Colonic mucosa (tissue), 4 donors: Measurements from ENCODE around the gene TSPAN12. TPM values are rescaled to one million over a fixed set of nuclear protein-coding genes. Genes with fewer than 3 reads are reported as not detected.

Experiments used
- DNase-seq: peaks from one replicate; pipeline ENCODE4 v3.0.0-alpha.2; 2020
- H3K27ac ChIP-seq: fragments of 200-600 bp; one replicate; pipeline ENCODE4 v1.8.0; 2021
- H3K27me3 ChIP-seq: fragments of 200-600 bp; one replicate; pipeline ENCODE4 v1.8.0; 2021
- H3K36me3 ChIP-seq: fragments of 200-600 bp; one replicate; pipeline ENCODE4 v1.8.0; 2021
- H3K4me1 ChIP-seq: fragments of 200-600 bp; one replicate; pipeline ENCODE4 v1.8.0; 2021; ENCODE audit warnings: mild to moderate bottlenecking
- H3K4me3 ChIP-seq: fragments of 200-600 bp; one replicate; pipeline ENCODE4 v1.8.0; 2021
- H3K9ac ChIP-seq, 2 donors: one replicate each; pipeline ENCODE4 v1.7.0; 2013; ENCODE audit warnings: control low read depth in 2 of 2, low read depth in 2 of 2, low read length in 2 of 2
- H3K9me3 ChIP-seq: fragments of 200-600 bp; one replicate; pipeline ENCODE4 v1.8.0; 2021
- CTCF ChIP-seq: fragments of 200-600 bp; IDR thresholded peaks from one replicate; pipeline ENCODE4 v1.8.0; 2022; ENCODE audit warnings: antibody characterized with exemption, mild to moderate bottlenecking
- intact Hi-C: fragments of 100-400 bp; cut with DNase I; formaldehyde crosslinking; loops from one replicate; pipeline ENCODE4 v1.14.1; 2022
- total RNA-seq, 2 donors: library from RNA; stranded (reverse); fragmentation: NEBNext Ultra II Directional in 1 of 2; extraction: Animal tissue kit (Norgen Biotek cat#: 25700) in 1 of 2; gene quantifications; one replicate each; pipeline ENCODE4 v1.2.1, GENCODE V29; 2021
- donor health status: healthy.
- donor health status: DM: no; HTN: no; CAD: no.
- donor health status: DM: no; HTN: no; CAD: no.

Gene TSPAN12
- total RNA-seq, 2 donors from 2014 or later: 22.0 to 38.7 TPM

DNA sequence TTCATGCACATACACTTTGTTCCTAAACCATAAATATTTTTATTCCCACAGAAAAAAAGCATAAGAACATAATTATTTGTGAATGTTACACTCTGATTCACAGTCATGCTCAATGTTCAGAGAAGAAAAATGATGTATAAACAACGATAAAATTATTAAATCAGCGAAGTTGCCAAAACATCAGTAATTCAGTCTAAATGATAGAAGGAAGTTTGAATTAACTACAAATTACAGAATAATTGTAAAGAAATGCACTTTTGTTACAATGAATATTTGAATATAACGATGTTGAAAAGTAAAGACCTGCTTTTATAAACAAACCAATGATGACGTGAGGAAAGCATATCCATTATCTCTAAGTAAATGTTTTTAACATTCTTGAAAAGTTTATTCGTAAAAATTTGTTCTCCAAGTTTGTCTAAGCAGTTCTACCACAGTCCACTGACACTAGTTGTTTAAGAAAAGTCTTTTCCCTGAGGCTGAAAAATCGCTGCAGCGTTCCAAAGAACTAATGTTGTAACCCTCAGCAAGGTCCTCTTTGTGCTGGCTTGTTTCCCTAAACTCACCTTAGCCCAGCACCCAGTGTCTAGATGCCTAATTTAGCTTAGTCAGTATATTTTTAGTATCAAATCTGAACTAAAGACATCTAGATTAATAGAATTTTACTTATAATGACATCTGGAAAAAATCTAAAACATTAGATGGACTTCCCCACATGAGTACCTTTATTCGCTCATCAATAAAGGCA lies 30.4 kb downstream of the TSPAN12 start:
- Histone ChIP-seq H3K4me3 (no peak overlapping the region), H3K36me3 (no peaks in the 10 kb centered on the region), H3K27me3 (no peaks in the 10 kb centered on the region), H3K9me3 (no peaks in the 10 kb centered on the region), H3K4me1 (no peaks in the 10 kb centered on the region), H3K9ac (no peak overlapping the region), H3K27ac (no peak overlapping the region)
- no peak for DNase-seq
- no peak for TF ChIP-seq CTCF
- intact Hi-C loops: no loop called here

GRCh38 chr7:120825576-120825975 lies 32.4 kb downstream of the TSPAN12 start:
- no peak for DNase-seq
- Histone ChIP-seq H3K36me3 (no peaks in the 10 kb centered on the region), H3K4me1 (no peaks in the 10 kb centered on the region), H3K9ac (no peak overlapping the region), H3K9me3 (no peaks in the 10 kb centered on the region), H3K27ac (no peak overlapping the region), H3K4me3 (no peak overlapping the region), H3K27me3 (no peaks in the 10 kb centered on the region)
- no peak for TF ChIP-seq CTCF
- intact Hi-C loops: no loop called here

DNA sequence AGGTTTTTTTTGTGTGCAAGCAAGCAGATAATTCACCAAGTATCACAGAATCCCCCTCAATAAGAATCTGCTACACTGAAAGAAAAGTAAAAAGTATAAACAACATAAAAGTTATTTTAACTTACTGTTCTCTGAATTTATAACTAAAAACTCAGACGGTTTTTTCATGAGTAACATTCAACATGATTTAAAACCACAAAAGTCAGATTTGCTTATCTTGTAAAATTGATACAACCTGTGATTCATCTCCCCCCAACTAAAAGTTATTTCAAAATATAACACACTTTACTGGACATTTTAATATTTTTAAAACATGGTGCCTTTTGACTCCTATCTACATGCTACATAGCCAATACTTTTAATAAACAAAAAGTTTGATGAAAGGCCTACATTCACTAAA lies 32.8 kb downstream of the TSPAN12 start:
- H3K36me3 ChIP-seq: no peaks in the 10 kb centered on the region
- no peak overlapping the region for H3K27ac ChIP-seq
- H3K4me1 ChIP-seq: no peaks in the 10 kb centered on the region
- no peak overlapping the region for H3K4me3 ChIP-seq
- DNase-seq: no peak
- no peaks in the 10 kb centered on the region for H3K9me3 ChIP-seq
- no peak overlapping the region for H3K9ac ChIP-seq
- intact Hi-C loops: no loop called here
- H3K27me3 ChIP-seq: no peaks in the 10 kb centered on the region
- TF ChIP-seq CTCF: no peak

GRCh38 chr7:120819861-120820260 lies 38.1 kb downstream of the TSPAN12 start:
- intact Hi-C loops: no loop called here
- no peaks in the 10 kb centered on the region for H3K4me1 ChIP-seq
- TF ChIP-seq CTCF: no peak
- H3K4me3 ChIP-seq: no peak overlapping the region
- H3K27me3 ChIP-seq: no peaks in the 10 kb centered on the region
- no peaks in the 10 kb centered on the region for H3K36me3 ChIP-seq
- H3K9ac ChIP-seq: no peak overlapping the region
- no peak overlapping the region for H3K27ac ChIP-seq
- H3K9me3 ChIP-seq: no peaks in the 10 kb centered on the region
- no peak for DNase-seq

DNA sequence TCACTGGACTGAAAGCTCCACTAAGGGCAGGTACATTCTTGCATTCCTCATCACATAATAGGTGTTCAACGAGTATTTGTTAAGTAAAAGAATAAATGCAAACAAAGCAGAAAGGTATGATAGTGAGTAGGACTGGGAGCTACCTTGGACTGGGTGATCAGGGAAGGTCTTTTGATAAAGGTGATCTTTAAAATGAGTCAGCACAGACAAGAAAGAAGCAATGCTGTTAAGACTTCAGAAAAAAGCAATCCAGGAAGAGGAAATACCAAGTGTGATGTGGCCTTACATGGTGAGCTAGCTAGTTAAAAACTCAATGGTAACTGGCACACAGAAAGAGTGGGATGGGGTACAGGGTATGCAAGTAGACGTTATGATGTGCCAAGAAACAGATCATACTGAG lies 40.1 kb downstream of the TSPAN12 start:
- Histone ChIP-seq H3K27me3 (no peaks in the 10 kb centered on the region), H3K9ac (no peak overlapping the region), H3K4me1 (no peaks in the 10 kb centered on the region), H3K9me3 (no peaks in the 10 kb centered on the region), H3K27ac (no peak overlapping the region), H3K36me3 (no peaks in the 10 kb centered on the region), H3K4me3 (no peak overlapping the region)
- intact Hi-C loops: no loop called here
- TF ChIP-seq CTCF: no peak
- no peak for DNase-seq
